Smooth muscle cell (in vitro differentiated cells): ENCODE data around the gene DENND1A. TPM values are rescaled to one million over a fixed set of nuclear protein-coding genes. Genes with fewer than 3 reads are reported as not detected.
"Not testable (repeated sequence)": the region's sequence is repeated elsewhere in the genome, so short reads cannot be mapped to it uniquely, and the experiment has no call there.

Experiments used
- DNase-seq: peaks from one replicate; lab custom pipeline; 2025; ENCODE audit not compliant: unreplicated experiment; lab: John Stamatoyannopoulos, UW
- H2AFZ ChIP-seq: fragments of 200-600 bp; sonication (generic); 2 replicates; pipeline ENCODE4 v1.6.0; 2016; ENCODE audit warnings: antibody characterized with exemption, low read depth, mild to moderate bottlenecking
- H3F3A ChIP-seq: fragments of 200-600 bp; sonication (generic); 2 replicates; pipeline ENCODE4 v1.6.0; 2017; ENCODE audit warnings: antibody characterized with exemption, low read depth
- H3K27ac ChIP-seq: fragments of 200-600 bp; sonication (generic); 2 replicates; pipeline ENCODE4 v1.5.1; 2016; ENCODE audit warnings: low read depth, mild to moderate bottlenecking
- H3K27me3 ChIP-seq: fragments of 200-600 bp; sonication (generic); 2 replicates; pipeline ENCODE4 v1.6.1; 2016; ENCODE audit warnings: low read depth, mild to moderate bottlenecking
- H3K36me3 ChIP-seq: fragments of 200-600 bp; sonication (generic); 2 replicates; pipeline ENCODE4 v1.5.1; 2016; ENCODE audit warnings: low read depth
- H3K4me1 ChIP-seq: fragments of 200-600 bp; sonication (generic); 2 replicates; pipeline ENCODE4 v1.5.1; 2016; ENCODE audit warnings: low read depth
- H3K4me2 ChIP-seq: fragments of 200-600 bp; sonication (generic); 2 replicates; pipeline ENCODE4 v1.6.0; 2016; ENCODE audit warnings: mild to moderate bottlenecking
- H3K4me3 ChIP-seq: fragments of 200-600 bp; sonication (generic); 2 replicates; pipeline ENCODE4 v1.5.1; 2016; ENCODE audit warnings: mild to moderate bottlenecking
- H3K79me2 ChIP-seq: fragments of 200-600 bp; sonication (generic); 2 replicates; pipeline ENCODE4 v1.6.0; 2016; ENCODE audit warnings: low read depth, mild to moderate bottlenecking
- H3K9ac ChIP-seq: fragments of 200-600 bp; sonication (generic); 2 replicates; pipeline ENCODE4 v1.6.0; 2016; ENCODE audit warnings: low read depth
- H3K9me3 ChIP-seq: fragments of 200-600 bp; sonication (generic); replicated peaks from 2 replicates; pipeline ENCODE4 v1.5.1; 2016; ENCODE audit warnings: low read depth
- H4K20me1 ChIP-seq: fragments of 200-600 bp; sonication (generic); 2 replicates; pipeline ENCODE4 v1.6.0; 2016; ENCODE audit warnings: low read depth
- WGBS: methylation state at CpG from one replicate; pipeline ENCODE4 v1.1.7; 2016; ENCODE audit warnings: low lambda C conversion rate; 5-methylcytosine and 5-hydroxymethylcytosine counted together
- polyA plus RNA-seq: library from polyadenylated mRNA; unstranded; fragments of >200 nt; fragmentation: Nextera tagmentation; extraction: Ambion mirVana; gene quantifications from 2 replicates; pipeline ENCODE4 v1.2.1, GENCODE V29; 2016
- total RNA-seq: library from RNA; depleted of rRNA; stranded (reverse); fragments of >200 nt; gene quantifications from 2 replicates; pipeline ENCODE4 v1.2.3, GENCODE V29; 2014
- TF ChIP-seq, protein P1 (sequence below): fragments of 200-600 bp; sonication (generic); IDR thresholded peaks from 2 replicates; pipeline ENCODE4 v1.5.1; 2017; ENCODE audit warnings: borderline replicate concordance, mild to moderate bottlenecking, antibody characterized with exemption; ENCODE audit not compliant: insufficient read depth, poor library complexity, severe bottlenecking

The DENND1A gene
- total and polyA plus RNA-seq, 2 experiments from 2014 or later: 8.1 to 20.2 TPM

DNA sequence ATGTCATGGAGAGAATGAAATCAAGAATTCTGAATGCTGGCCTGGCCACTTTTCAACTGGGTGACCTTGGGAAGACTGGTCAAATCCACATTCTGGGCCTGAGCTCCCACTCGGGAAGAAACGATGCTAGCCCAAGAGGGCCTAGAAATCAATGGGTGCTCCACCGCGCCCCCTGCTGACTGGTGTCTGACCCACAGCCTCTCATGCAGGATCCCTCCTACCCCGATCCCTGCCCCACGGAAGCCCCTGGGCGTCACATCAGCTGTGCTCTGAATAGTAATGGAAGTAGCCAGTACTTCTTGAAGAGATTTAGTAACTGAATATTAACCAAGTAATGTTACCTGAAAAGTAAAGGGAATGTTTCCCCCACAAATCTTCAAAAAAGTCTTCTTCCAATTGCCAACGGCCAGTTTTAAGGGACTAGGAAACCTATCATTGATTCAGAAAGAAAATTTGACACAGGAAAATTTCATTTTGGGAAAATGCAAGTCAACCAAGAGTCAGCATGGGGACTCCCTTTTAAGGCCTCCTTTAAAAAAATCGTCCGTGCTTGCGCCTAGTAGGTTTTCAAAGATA lies 530.0 kb downstream of the DENND1A start:
- Histone ChIP-seq H4K20me1 (no peaks in the 10 kb centered on the region), H2AFZ (no peak overlapping the region), H3K79me2 (no peaks in the 10 kb centered on the region), H3K4me1 (peaks cover 9% of the 10 kb centered on the region), H3F3A (no peaks in the 10 kb centered on the region), H3K9me3 (no peaks in the 10 kb centered on the region), H3K4me3 (no peak overlapping the region), H3K4me2 (no peak overlapping the region), H3K27me3 (no peaks in the 10 kb centered on the region), H3K27ac (no peak overlapping the region), H3K9ac (no peak overlapping the region), H3K36me3 (no peaks in the 10 kb centered on the region)
- 68% methylated on average over 11 of the region's 11 CpGs for WGBS
- no peak for DNase-seq
- TF ChIP-seq, protein P1, sequence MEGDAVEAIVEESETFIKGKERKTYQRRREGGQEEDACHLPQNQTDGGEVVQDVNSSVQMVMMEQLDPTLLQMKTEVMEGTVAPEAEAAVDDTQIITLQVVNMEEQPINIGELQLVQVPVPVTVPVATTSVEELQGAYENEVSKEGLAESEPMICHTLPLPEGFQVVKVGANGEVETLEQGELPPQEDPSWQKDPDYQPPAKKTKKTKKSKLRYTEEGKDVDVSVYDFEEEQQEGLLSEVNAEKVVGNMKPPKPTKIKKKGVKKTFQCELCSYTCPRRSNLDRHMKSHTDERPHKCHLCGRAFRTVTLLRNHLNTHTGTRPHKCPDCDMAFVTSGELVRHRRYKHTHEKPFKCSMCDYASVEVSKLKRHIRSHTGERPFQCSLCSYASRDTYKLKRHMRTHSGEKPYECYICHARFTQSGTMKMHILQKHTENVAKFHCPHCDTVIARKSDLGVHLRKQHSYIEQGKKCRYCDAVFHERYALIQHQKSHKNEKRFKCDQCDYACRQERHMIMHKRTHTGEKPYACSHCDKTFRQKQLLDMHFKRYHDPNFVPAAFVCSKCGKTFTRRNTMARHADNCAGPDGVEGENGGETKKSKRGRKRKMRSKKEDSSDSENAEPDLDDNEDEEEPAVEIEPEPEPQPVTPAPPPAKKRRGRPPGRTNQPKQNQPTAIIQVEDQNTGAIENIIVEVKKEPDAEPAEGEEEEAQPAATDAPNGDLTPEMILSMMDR: peak; percentile 49

DNA sequence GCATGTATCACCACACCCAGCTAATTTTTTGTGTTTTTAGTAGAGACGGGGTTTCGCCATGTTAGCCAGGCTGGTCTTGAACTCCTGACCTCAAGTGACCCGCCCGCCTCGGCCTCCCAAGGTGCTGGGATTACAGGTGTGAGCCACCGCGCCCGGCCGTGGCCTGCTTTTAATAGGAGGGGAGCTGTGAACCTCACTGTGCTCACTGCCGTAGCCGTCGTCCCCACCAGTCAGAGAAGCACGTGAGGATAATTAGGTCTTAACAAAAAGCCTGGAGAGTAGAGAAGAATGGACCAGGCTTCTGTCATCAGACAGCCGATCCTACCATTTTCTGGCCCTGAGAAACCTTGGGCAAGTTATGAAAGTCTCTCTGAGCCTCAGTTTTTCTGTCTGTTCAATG lies 531.0 kb downstream of the DENND1A start:
- H3K4me1 ChIP-seq, H3K27ac ChIP-seq, H3K36me3 ChIP-seq, H3K9ac ChIP-seq, H3F3A ChIP-seq, H3K27me3 ChIP-seq, H2AFZ ChIP-seq, H3K4me2 ChIP-seq, H3K4me3 ChIP-seq, DNase-seq, H3K79me2 ChIP-seq, H3K9me3 ChIP-seq, H4K20me1 ChIP-seq: not testable (repeated sequence)
- WGBS: 98% methylated on average over 14 of the region's 14 CpGs

DNA sequence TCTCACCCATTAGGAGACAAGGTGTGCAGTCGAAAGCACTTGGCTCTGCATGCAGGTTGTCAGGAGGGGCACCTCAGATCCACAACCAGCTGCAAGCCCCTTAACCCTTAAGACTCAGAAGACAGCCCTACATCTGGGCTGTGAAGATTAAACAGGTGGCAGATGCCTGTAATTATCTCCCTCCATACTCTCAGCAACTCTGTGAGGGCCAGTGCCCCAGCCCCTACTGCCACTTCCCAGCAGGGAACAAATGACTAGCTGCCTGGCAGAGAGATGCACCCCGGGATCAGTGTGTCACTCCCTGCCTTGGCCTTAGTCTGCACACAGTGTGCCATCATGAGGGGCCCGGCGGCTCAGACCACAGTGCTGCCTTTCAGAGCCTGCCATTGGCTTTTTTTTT lies 532.0 kb downstream of the DENND1A start:
- no peak overlapping the region for H2AFZ ChIP-seq
- no peaks in the 10 kb centered on the region for H3K79me2 ChIP-seq
- H3F3A ChIP-seq: no peaks in the 10 kb centered on the region
- H3K4me2 ChIP-seq: no peak overlapping the region
- WGBS: 98% methylated on average over 4 of the region's 4 CpGs
- H3K9ac ChIP-seq: no peak overlapping the region
- TF ChIP-seq, protein P1: no peak
- H3K4me3 ChIP-seq: no peak overlapping the region
- H3K27ac ChIP-seq: no peak overlapping the region
- no peak for DNase-seq
- H4K20me1 ChIP-seq: no peaks in the 10 kb centered on the region
- H3K4me1 ChIP-seq: peaks cover 2% of the 10 kb centered on the region
- H3K9me3 ChIP-seq: no peaks in the 10 kb centered on the region
- no peaks in the 10 kb centered on the region for H3K27me3 ChIP-seq
- H3K36me3 ChIP-seq: no peaks in the 10 kb centered on the region

DNA sequence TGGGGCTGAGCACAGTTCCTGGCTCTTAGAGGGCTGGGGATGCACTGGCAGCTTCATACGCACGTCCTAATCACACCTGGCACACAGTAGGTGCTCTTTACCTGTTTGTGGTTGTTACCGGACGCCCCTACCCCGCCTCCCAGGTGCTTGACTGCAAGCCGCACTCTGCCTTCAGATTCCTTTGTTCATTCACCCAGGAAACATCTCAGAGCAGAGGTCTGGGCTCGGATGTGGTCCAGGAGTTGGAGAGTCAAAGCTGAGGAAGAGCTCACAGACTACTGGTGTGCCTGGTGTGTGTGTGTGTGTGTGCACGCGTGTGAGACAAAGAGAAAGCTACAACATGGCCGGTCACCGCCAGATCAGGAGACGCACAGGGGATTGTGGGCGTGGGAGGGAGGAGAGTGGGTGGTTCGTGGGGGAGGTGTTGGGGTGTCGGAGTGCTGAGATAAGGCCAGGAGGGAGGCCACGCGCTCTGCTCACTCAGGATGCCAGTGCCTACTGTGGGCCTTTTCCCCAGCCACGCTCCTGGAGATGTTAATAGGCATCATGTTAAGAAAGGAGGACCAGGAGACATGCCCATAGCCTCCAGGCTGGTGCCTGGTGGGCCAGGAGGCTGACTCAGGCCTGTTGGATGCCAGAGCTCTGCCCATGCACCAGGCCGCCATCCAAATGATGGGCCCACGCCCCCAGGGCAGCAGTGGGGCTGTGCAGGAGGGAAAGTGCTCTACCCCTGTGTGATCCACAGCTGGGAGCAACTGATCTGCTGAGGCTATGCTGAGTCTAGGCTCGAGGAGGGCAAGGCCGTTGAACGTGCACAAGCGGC lies 534.0 kb downstream of the DENND1A start:
- 97% methylated on average over 23 of the region's 24 CpGs for WGBS
- H4K20me1 ChIP-seq: no peaks in the 10 kb centered on the region
- H3K4me1 ChIP-seq: no peaks in the 10 kb centered on the region
- H3K36me3 ChIP-seq: no peaks in the 10 kb centered on the region
- no peak overlapping the region for H3K4me3 ChIP-seq
- H2AFZ ChIP-seq: no peak overlapping the region
- no peaks in the 10 kb centered on the region for H3K79me2 ChIP-seq
- H3F3A ChIP-seq: no peaks in the 10 kb centered on the region
- DNase-seq: no peak
- H3K4me2 ChIP-seq: no peak overlapping the region
- no peak overlapping the region for H3K9ac ChIP-seq
- no peaks in the 10 kb centered on the region for H3K9me3 ChIP-seq
- H3K27ac ChIP-seq: no peak overlapping the region
- H3K27me3 ChIP-seq: no peaks in the 10 kb centered on the region
- TF ChIP-seq, protein P1: no peak
